Measurements from ENCODE around the gene HYAL3. TPM values are rescaled to one million over a fixed set of nuclear protein-coding genes. Genes with fewer than 3 reads are reported as not detected.
A peak's percentile ranks its signal among the peaks of the same experiment; 100 is the strongest.

HYAL3 gene
- total and polyA plus RNA-seq, 2 of the 13 experiments (the other 11 are each of a cell fraction or from before 2014, with no cell fraction given): 5.5 to 10.4 TPM

DNA sequence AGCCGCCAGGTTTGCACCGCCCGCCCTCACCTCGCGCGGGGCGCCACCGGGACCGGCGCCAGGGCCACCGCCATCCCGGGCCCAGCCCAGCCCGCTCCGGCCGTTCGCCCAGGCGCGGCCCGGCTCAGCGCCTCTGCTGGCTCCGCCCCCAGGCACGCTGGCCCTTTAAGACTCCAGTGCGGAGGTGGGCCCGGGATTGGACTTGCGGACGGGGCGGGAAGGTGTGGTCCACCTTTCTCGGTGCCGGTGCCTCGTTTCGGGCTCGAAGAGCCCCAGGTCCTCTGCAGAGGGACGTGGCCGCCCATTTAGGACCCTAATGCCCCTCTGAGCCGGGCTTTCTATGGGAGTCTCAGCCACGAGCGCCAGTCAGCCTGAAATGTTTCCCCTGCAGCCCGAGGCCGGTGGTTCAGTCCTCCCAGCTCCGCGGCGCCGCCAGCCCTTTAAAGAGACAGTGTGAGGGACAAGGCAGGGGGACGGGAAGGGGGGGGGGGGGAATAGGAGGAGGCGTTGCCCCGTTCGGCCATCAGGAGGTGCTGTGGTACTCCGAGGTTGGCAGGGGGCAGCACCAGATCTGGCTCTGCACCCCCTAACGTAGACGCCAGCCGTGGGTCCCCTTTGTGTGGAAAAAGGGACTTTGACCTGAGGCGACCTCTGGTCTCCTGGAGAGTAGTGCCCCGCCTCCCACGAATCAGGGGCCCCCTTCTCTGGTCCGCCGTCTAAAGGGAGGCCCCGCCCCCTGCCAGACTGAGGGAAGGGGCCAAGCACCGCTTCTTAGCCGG lies 22.3 kb upstream of the HYAL3 start:
- FAIRE-seq: peak; percentile 28
- POLR2A ChIA-PET: interaction anchor here (0.6 to 13.0 kb wide), 14 partner anchors 13 to 125 kb away, joined by 3 to 222 read pairs (median 8); partner anchors contain the start of genes GNAI2, HYAL1, HYAL3 and IFRD2
- no peak for TF ChIP-seq NR3C1 (CRISPR knock-in tag; IDR thresholded peaks at IDR 0.05)
- TF ChIP-seq TBL1XR1 (IDR thresholded peaks at IDR 0.05; ENCODE audit: borderline replicate concordance, low read length, partially characterized antibody): peak; percentile 4
- TF ChIP-seq, protein P1, sequence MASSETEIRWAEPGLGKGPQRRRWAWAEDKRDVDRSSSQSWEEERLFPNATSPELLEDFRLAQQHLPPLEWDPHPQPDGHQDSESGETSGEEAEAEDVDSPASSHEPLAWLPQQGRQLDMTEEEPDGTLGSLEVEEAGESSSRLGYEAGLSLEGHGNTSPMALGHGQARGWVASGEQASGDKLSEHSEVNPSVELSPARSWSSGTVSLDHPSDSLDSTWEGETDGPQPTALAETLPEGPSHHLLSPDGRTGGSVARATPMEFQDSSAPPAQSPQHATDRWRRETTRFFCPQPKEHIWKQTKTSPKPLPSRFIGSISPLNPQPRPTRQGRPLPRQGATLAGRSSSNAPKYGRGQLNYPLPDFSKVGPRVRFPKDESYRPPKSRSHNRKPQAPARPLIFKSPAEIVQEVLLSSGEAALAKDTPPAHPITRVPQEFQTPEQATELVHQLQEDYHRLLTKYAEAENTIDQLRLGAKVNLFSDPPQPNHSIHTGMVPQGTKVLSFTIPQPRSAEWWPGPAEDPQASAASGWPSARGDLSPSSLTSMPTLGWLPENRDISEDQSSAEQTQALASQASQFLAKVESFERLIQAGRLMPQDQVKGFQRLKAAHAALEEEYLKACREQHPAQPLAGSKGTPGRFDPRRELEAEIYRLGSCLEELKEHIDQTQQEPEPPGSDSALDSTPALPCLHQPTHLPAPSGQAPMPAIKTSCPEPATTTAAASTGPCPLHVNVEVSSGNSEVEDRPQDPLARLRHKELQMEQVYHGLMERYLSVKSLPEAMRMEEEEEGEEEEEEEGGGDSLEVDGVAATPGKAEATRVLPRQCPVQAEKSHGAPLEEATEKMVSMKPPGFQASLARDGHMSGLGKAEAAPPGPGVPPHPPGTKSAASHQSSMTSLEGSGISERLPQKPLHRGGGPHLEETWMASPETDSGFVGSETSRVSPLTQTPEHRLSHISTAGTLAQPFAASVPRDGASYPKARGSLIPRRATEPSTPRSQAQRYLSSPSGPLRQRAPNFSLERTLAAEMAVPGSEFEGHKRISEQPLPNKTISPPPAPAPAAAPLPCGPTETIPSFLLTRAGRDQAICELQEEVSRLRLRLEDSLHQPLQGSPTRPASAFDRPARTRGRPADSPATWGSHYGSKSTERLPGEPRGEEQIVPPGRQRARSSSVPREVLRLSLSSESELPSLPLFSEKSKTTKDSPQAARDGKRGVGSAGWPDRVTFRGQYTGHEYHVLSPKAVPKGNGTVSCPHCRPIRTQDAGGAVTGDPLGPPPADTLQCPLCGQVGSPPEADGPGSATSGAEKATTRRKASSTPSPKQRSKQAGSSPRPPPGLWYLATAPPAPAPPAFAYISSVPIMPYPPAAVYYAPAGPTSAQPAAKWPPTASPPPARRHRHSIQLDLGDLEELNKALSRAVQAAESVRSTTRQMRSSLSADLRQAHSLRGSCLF (CRISPR knock-in tag; IDR thresholded peaks at IDR 0.05; ENCODE audit: borderline replicate concordance): no peak
- no peak for TF ChIP-seq NFATC3 (CRISPR knock-in tag; IDR thresholded peaks at IDR 0.05)
- no peak for TF ChIP-seq ZSCAN12 (CRISPR knock-in tag; IDR thresholded peaks at IDR 0.05)
- TF ChIP-seq, protein P2, sequence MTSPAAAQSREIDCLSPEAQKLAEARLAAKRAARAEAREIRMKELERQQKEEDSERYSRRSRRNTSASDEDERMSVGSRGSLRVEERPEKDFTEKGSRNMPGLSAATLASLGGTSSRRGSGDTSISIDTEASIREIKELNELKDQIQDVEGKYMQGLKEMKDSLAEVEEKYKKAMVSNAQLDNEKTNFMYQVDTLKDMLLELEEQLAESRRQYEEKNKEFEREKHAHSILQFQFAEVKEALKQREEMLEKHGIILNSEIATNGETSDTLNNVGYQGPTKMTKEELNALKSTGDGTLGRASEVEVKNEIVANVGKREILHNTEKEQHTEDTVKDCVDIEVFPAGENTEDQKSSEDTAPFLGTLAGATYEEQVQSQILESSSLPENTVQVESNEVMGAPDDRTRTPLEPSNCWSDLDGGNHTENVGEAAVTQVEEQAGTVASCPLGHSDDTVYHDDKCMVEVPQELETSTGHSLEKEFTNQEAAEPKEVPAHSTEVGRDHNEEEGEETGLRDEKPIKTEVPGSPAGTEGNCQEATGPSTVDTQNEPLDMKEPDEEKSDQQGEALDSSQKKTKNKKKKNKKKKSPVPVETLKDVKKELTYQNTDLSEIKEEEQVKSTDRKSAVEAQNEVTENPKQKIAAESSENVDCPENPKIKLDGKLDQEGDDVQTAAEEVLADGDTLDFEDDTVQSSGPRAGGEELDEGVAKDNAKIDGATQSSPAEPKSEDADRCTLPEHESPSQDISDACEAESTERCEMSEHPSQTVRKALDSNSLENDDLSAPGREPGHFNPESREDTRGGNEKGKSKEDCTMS (CRISPR knock-in tag; conservative IDR thresholded peaks at IDR 0.05): no peak
- TF ChIP-seq, protein P3, sequence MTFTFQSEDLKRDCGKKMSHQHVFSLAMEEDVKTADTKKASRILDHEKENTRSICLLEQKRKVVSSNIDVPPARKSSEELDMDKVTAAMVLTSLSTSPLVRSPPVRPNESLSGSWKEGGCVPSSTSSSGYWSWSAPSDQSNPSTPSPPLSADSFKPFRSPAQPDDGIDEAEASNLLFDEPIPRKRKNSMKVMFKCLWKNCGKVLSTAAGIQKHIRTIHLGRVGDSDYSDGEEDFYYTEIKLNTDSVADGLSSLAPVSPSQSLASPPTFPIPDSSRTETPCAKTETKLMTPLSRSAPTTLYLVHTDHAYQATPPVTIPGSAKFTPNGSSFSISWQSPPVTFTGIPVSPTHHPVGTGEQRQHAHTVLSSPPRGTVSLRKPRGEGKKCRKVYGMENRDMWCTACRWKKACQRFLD (CRISPR knock-in tag; IDR thresholded peaks at IDR 0.05; ENCODE audit: borderline replicate concordance): no peak
- TF ChIP-seq ZNF17 (CRISPR knock-in tag; IDR thresholded peaks at IDR 0.05): no peak
- TF ChIP-seq, protein P4, sequence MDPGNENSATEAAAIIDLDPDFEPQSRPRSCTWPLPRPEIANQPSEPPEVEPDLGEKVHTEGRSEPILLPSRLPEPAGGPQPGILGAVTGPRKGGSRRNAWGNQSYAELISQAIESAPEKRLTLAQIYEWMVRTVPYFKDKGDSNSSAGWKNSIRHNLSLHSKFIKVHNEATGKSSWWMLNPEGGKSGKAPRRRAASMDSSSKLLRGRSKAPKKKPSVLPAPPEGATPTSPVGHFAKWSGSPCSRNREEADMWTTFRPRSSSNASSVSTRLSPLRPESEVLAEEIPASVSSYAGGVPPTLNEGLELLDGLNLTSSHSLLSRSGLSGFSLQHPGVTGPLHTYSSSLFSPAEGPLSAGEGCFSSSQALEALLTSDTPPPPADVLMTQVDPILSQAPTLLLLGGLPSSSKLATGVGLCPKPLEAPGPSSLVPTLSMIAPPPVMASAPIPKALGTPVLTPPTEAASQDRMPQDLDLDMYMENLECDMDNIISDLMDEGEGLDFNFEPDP (CRISPR knock-in tag; conservative IDR thresholded peaks at IDR 0.05): no peak
- TF ChIP-seq TBP (CRISPR knock-in tag; IDR thresholded peaks at IDR 0.05): no peak
- no peak for TF ChIP-seq ZNF292 (CRISPR knock-in tag; IDR thresholded peaks at IDR 0.05; ENCODE audit: borderline replicate concordance, low read depth)

More for the DNA sequence above, 22.3 kb upstream of the HYAL3 start:
- no peak overlapping the region for H2AFZ ChIP-seq (ENCODE audit: low read length)
- peak overlapping the region; percentile 100 for H3K27ac ChIP-seq (ENCODE audit: extremely low read length, insufficient read depth, low read length)
- in situ Hi-C loops (cut with HindIII; ENCODE audit: extremely low pct_ligation_motif_present, low pct_unique_long_range_greater_than_20kb) (loop anchor here (5.0 kb wide), 1 partner anchor 59 kb away; no protein-coding TSS in a partner anchor), intact Hi-C loops (cut with micrococcal nuclease; ENCODE audit: unreplicated experiment) (loop anchor here (1.0 kb wide), 1 partner anchor 22 kb away; the partner anchor contains the start of genes HYAL3 and NAA80)
- DNase-seq (ENCODE audit: low spot score): peak; percentile 90
- H3K4me3 ChIP-seq (replicated peaks in 1 of 3; ENCODE audit: insufficient read depth in 1 of 3, low read depth in 2 of 3, low read length in 3 of 3): peak overlapping the region; percentile 81 to 91 (median 85); a peak in 5 of 6 replicates
- WGBS (ENCODE audit: low lambda C conversion rate): under 1% methylated on average over 22 of the region's 59 CpGs
- BruUV-seq (replicated peaks): no TSS peak
- H3K27me3 ChIP-seq (ENCODE audit: control insufficient read depth in 1 of 2, insufficient read depth in 2 of 2, low read length in 2 of 2): no peaks in the 10 kb centered on the region; a peak in 1 of 5 replicates
- H3K79me2 ChIP-seq (ENCODE audit: insufficient read depth, low read length): peaks cover 25% of the 10 kb centered on the region
- H4K20me1 ChIP-seq (ENCODE audit: insufficient read depth, low read length): no peaks in the 10 kb centered on the region
- H3K4me1 ChIP-seq (ENCODE audit: insufficient read depth, low read length): peaks cover 79% of the 10 kb centered on the region
- no peaks in the 10 kb centered on the region for H3K9me3 ChIP-seq (ENCODE audit: low read length)
- peak overlapping the region; percentile 99 for H3K9ac ChIP-seq (ENCODE audit: insufficient read depth, low read depth, low read length)
- H3K36me3 ChIP-seq (replicated peaks in 1 of 2; ENCODE audit: control insufficient read depth in 1 of 2, insufficient read depth in 2 of 2, low read length in 2 of 2): peaks cover 15 to 41% of the 10 kb centered on the region in 2 experiments
- peak; percentile 73 for ATAC-seq
- CTCF ChIA-PET (ENCODE audit: low intra/inter-chr PET ratio, low total read pairs): interaction anchor here (0.9 to 2.3 kb wide), 3 partner anchors 18 to 94 kb away, joined by 3 to 15 read pairs (median 3); partner anchors contain the start of genes HYAL1, HYAL3 and NAA80
- H3K4me2 ChIP-seq (ENCODE audit: low read depth, low read length): peak overlapping the region; percentile 94
